H9 (cell line): ENCODE data around the gene SLC39A8. TPM values are rescaled to one million over a fixed set of nuclear protein-coding genes. Genes with fewer than 3 reads are reported as not detected.

Source experiments
- DNase-seq: peaks from one replicate; pipeline ENCODE4 v3.0.0-alpha.2; 2017
- H2AFZ ChIP-seq: one replicate; pipeline ENCODE4 v1.6.1; 2013; ENCODE audit warnings: mild to moderate bottlenecking, low read length, control low read depth, moderate library complexity
- H2AK5ac ChIP-seq: 2 replicates; pipeline ENCODE4 v1.6.1; 2013; ENCODE audit warnings: low read length, control low read depth, mixed read lengths; ENCODE audit not compliant: insufficient read length
- H2BK120ac ChIP-seq: one replicate; pipeline ENCODE4 v1.6.1; 2013; ENCODE audit warnings: low read depth, mild to moderate bottlenecking, low read length, control low read depth, inconsistent platforms; ENCODE audit not compliant: poor library complexity, severe bottlenecking
- H2BK12ac ChIP-seq: 2 replicates; pipeline ENCODE4 v1.6.1; 2013; ENCODE audit warnings: low read length, control low read depth, mixed read lengths, low read depth; ENCODE audit not compliant: insufficient read length
- H2BK15ac ChIP-seq: 2 replicates; pipeline ENCODE4 v1.6.1; 2013; ENCODE audit warnings: low read depth, low read length, control low read depth
- H2BK20ac ChIP-seq: one replicate; pipeline ENCODE4 v1.6.1; 2013; ENCODE audit warnings: low read depth, mild to moderate bottlenecking, low read length, control low read depth, inconsistent platforms; ENCODE audit not compliant: poor library complexity, severe bottlenecking
- H2BK5ac ChIP-seq: 2 replicates; pipeline ENCODE4 v1.6.1; 2013; ENCODE audit warnings: low read length, control low read depth, mixed read lengths; ENCODE audit not compliant: insufficient read length
- H3K14ac ChIP-seq: 2 replicates; pipeline ENCODE4 v1.6.1; 2013; ENCODE audit warnings: low read length, control low read depth; ENCODE audit not compliant: insufficient read depth
- H3K18ac ChIP-seq: 2 replicates; pipeline ENCODE4 v1.6.1; 2013; ENCODE audit warnings: low read depth, mild to moderate bottlenecking, mixed read lengths, low read length, control low read depth; ENCODE audit not compliant: insufficient read length
- H3K23ac ChIP-seq: 2 replicates; pipeline ENCODE4 v1.6.1; 2013; ENCODE audit warnings: low read length, control low read depth, mixed read lengths, low read depth; ENCODE audit not compliant: insufficient read length
- H3K23me2 ChIP-seq: 2 replicates; pipeline ENCODE4 v1.6.1; 2013; ENCODE audit warnings: low read depth, mild to moderate bottlenecking, mixed read lengths, low read length, control low read depth; ENCODE audit not compliant: insufficient read length, poor library complexity, severe bottlenecking
- H3K27ac ChIP-seq: 2 replicates; pipeline ENCODE4 v1.5.1; 2013; ENCODE audit warnings: low read length, control low read depth, mixed read lengths, low read depth; ENCODE audit not compliant: insufficient read length
- H3K27me3 ChIP-seq: 2 replicates; pipeline ENCODE4 v1.6.1; 2013; ENCODE audit warnings: low read length, control low read depth, inconsistent platforms; ENCODE audit not compliant: insufficient read depth
- H3K4ac ChIP-seq: 2 replicates; pipeline ENCODE4 v1.6.1; 2013; ENCODE audit warnings: low read depth, mild to moderate bottlenecking, control low read depth, inconsistent platforms, low read length, moderate library complexity
- H3K4me1 ChIP-seq: 2 replicates; pipeline ENCODE4 v1.6.1; 2013; ENCODE audit warnings: low read length, control low read depth, inconsistent platforms; ENCODE audit not compliant: insufficient read depth
- H3K4me2 ChIP-seq: 2 replicates; pipeline ENCODE4 v1.6.1; 2013; ENCODE audit warnings: low read length, control low read depth, mixed read lengths; ENCODE audit not compliant: insufficient read length, insufficient read depth
- H3K56ac ChIP-seq: 2 replicates; pipeline ENCODE4 v1.6.1; 2013; ENCODE audit warnings: low read depth, mild to moderate bottlenecking, mixed read lengths, low read length, control low read depth; ENCODE audit not compliant: insufficient read length
- H3K79me1 ChIP-seq: 2 replicates; pipeline ENCODE4 v1.6.1; 2013; ENCODE audit warnings: low read depth, mild to moderate bottlenecking, moderate library complexity, low read length, control low read depth, inconsistent platforms; ENCODE audit not compliant: insufficient read depth, poor library complexity, severe bottlenecking
- H3K79me2 ChIP-seq: 2 replicates; pipeline ENCODE4 v1.6.1; 2013; ENCODE audit warnings: low read length, control low read depth, inconsistent platforms; ENCODE audit not compliant: insufficient read depth
- H3K9ac ChIP-seq: 2 replicates; pipeline ENCODE4 v1.6.1; 2013; ENCODE audit warnings: low read length, control low read depth, mixed read lengths; ENCODE audit not compliant: insufficient read length; ENCODE audit errors: extremely low read depth
- H3K9me3 ChIP-seq: one replicate; pipeline ENCODE4 v1.6.1; 2013; ENCODE audit warnings: low read depth, low read length, inconsistent platforms; ENCODE audit not compliant: control insufficient read depth
- H3T11ph ChIP-seq: one replicate; pipeline ENCODE4 v1.6.1; 2013; ENCODE audit warnings: mild to moderate bottlenecking, low read length, control low read depth, inconsistent platforms
- H4K20me1 ChIP-seq: one replicate; pipeline ENCODE4 v1.6.1; 2013; ENCODE audit not compliant: control insufficient read depth, insufficient read length, insufficient read depth
- H4K5ac ChIP-seq: 2 replicates; pipeline ENCODE4 v1.6.1; 2013; ENCODE audit warnings: low read depth, mild to moderate bottlenecking, mixed read lengths, low read length, control low read depth; ENCODE audit not compliant: insufficient read length
- H4K8ac ChIP-seq: replicated peaks from 2 replicates; pipeline ENCODE4 v1.6.1; 2013; ENCODE audit warnings: low read length, control low read depth, mixed read lengths, low read depth; ENCODE audit not compliant: insufficient read length
- H4K91ac ChIP-seq: 2 replicates; pipeline ENCODE4 v1.6.1; 2013; ENCODE audit warnings: low read depth, mild to moderate bottlenecking, moderate library complexity, mixed read lengths, low read length, control low read depth; ENCODE audit not compliant: insufficient read length
- H3K27ac Mint-ChIP-seq, 3 experiments: 2 replicates in 2 of 3; 3 replicates in 1 of 3; pipeline ENCODE4 v1.8.0; 2020 to 2021; ENCODE audit warnings: mixed read lengths in 3 of 3, mild to moderate bottlenecking in 1 of 3, moderate library complexity in 1 of 3
- H3K27me3 Mint-ChIP-seq: 2 replicates; pipeline ENCODE4 v1.8.0; 2021; ENCODE audit warnings: low read depth, mild to moderate bottlenecking, moderate library complexity, mixed read lengths
- H3K36me3 Mint-ChIP-seq, 3 experiments: 2 replicates in 2 of 3; 3 replicates in 1 of 3; pipeline ENCODE4 v1.8.0; 2020 to 2021; ENCODE audit warnings: low read depth in 3 of 3, mixed read lengths in 3 of 3; ENCODE audit not compliant: insufficient read depth in 1 of 3
- H3K4me1 Mint-ChIP-seq, 2 experiments: 2 replicates each; pipeline ENCODE4 v1.8.0; 2020; ENCODE audit warnings: mixed read lengths in 2 of 2
- H3K4me3 Mint-ChIP-seq, 2 experiments: 2 replicates in 1 of 2; 3 replicates in 1 of 2; pipeline ENCODE4 v1.8.0; 2020 to 2021; ENCODE audit warnings: mild to moderate bottlenecking in 2 of 2, mixed read lengths in 2 of 2, moderate library complexity in 1 of 2
- H3K9me3 Mint-ChIP-seq, 2 experiments: 2 replicates in 1 of 2; 3 replicates in 1 of 2; pipeline ENCODE4 v1.8.0; 2020; ENCODE audit warnings: mild to moderate bottlenecking in 2 of 2, mixed read lengths in 2 of 2, moderate library complexity in 1 of 2
- CTCF ChIP-seq: fragments of 200-600 bp; sonication (generic); conservative IDR thresholded peaks from 3 replicates; pipeline ENCODE4 v1.8.0; 2021; ENCODE audit warnings: antibody characterized with exemption, mild to moderate bottlenecking
- total RNA-seq: library from RNA; stranded (reverse); gene quantifications from 2 replicates; pipeline ENCODE4 v1.2.1, GENCODE V29; 2021

Gene SLC39A8
- total RNA-seq, 1 experiment from 2014 or later: 11.0 TPM

- Histone ChIP-seq H3K18ac (no peak overlapping the region), H3K9ac (no peak overlapping the region), H3K23ac (no peak overlapping the region), H4K5ac (no peak overlapping the region), H3K4ac (no peak overlapping the region), H4K91ac (no peak overlapping the region), H2AK5ac (no peak overlapping the region), H4K20me1 (no peaks in the 10 kb centered on the region), H2BK5ac (no peak overlapping the region), H3K27ac (no peak overlapping the region), H3K56ac (no peak overlapping the region), H2BK20ac (no peak overlapping the region), H3K27me3 (no peaks in the 10 kb centered on the region), H2BK120ac (no peak overlapping the region), H3K9me3 (no peaks in the 10 kb centered on the region), H2BK15ac (no peak overlapping the region), H3K4me1 (no peaks in the 10 kb centered on the region), H2BK12ac (no peak overlapping the region), H3K4me2 (no peak overlapping the region), H3K14ac (no peak overlapping the region), H3K79me2 (no peaks in the 10 kb centered on the region), H3T11ph (no peak overlapping the region), H2AFZ (no peak overlapping the region), H4K8ac (no peak overlapping the region), H3K79me1 (no peaks in the 10 kb centered on the region), H3K23me2 (no peaks in the 10 kb centered on the region)
- Mint-ChIP-seq H3K27me3 (no peaks in the 10 kb centered on the region), H3K36me3 (no peaks in the 10 kb centered on the region; a peak in 1 of 7 replicates), H3K4me1 (no peaks in the 10 kb centered on the region), H3K9me3 (no peaks in the 10 kb centered on the region), H3K4me3 (no peak overlapping the region), H3K27ac (no peak overlapping the region)
- no peak for DNase-seq
- no peak for TF ChIP-seq CTCF
Measured at GRCh38 chr4:102285831-102286230, 59.5 kb downstream of the SLC39A8 start.
